ENCODE results near the gene GNAT2. TPM values are rescaled to one million over a fixed set of nuclear protein-coding genes. Genes with fewer than 3 reads are reported as not detected.

Gene GNAT2
- total and polyA plus RNA-seq, 2 experiments from 2014 or later: not detected

GRCh38 chr1:109649491-109649914, 30.1 kb upstream of the GNAT2 start:
- Histone ChIP-seq H3K9me3 (ENCODE audit: low read depth) (no peaks in the 10 kb centered on the region), H3K27me3 (peaks cover 22% of the 10 kb centered on the region), H3K4me1 (ENCODE audit: low read depth) (no peaks in the 10 kb centered on the region), H3K36me3 (no peaks in the 10 kb centered on the region), H3K27ac (no peak overlapping the region), H3K4me3 (no peak overlapping the region)
- peak; percentile 37 for TF ChIP-seq CTCF (IDR thresholded peaks at IDR 0.05; ENCODE audit: low read depth, low read length)
- DNase-seq (ENCODE audit: low read depth in 1 of 2, low spot score in 1 of 2): peak in 1 of 2 donors; percentile 66

DNA sequence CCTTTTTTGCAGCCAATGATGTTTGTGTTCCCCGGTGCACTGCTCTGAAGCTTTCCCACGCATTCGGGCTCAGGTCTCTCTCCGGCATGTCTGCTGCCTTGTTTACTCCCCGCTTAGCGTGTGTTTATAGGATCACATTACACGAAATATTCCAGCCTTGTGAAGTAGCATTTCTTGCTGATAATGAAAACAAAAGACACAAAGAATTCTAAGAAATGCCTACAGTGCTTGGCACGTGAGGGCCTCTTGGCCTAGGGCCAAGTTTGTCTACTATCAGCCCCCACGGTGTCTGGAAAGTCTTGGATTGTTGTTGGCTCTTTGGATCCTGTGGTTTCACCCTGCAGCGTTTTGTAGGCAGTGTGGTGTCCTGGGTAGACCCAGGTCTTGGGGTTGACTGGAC, 25.3 kb upstream of the GNAT2 start:
- no peaks in the 10 kb centered on the region for H3K4me1 ChIP-seq (ENCODE audit: low read depth)
- H3K36me3 ChIP-seq: no peaks in the 10 kb centered on the region
- DNase-seq (ENCODE audit: low read depth in 1 of 2, low spot score in 1 of 2): no peak
- H3K27ac ChIP-seq: no peak overlapping the region
- no peak overlapping the region for H3K4me3 ChIP-seq
- no peaks in the 10 kb centered on the region for H3K9me3 ChIP-seq (ENCODE audit: low read depth)
- no peak for TF ChIP-seq CTCF (IDR thresholded peaks at IDR 0.05; ENCODE audit: low read depth, low read length)
- peaks cover 7% of the 10 kb centered on the region for H3K27me3 ChIP-seq

GRCh38 chr1:109643385-109644230, 24.2 kb upstream of the GNAT2 start:
- H3K36me3 ChIP-seq: no peaks in the 10 kb centered on the region

DNA sequence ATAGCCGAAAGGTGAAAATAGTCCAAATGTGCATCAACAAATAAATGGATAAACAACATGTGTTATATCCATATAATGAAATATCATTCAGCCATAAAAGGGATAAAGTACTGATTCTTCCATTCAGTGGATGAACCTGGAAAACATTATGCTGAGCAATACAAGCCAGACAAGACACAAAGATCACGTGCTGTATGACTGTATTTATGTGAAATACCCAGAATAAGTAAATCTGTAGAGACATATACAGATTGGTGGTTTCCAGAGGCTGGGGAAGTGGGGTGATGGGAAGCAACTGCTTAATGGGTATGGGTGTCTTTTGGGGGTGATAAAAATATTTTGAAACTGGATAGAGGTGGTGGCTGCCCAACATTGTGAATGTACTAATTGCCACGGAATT, 23.2 kb upstream of the GNAT2 start:
- no peak for DNase-seq (ENCODE audit: low read depth in 1 of 2, low spot score in 1 of 2)
- Histone ChIP-seq H3K4me1 (ENCODE audit: low read depth) (no peaks in the 10 kb centered on the region), H3K9me3 (ENCODE audit: low read depth) (no peaks in the 10 kb centered on the region), H3K36me3 (no peaks in the 10 kb centered on the region), H3K27me3 (peaks cover 7% of the 10 kb centered on the region), H3K27ac (no peak overlapping the region), H3K4me3 (no peak overlapping the region)
- TF ChIP-seq CTCF (IDR thresholded peaks at IDR 0.05; ENCODE audit: low read depth, low read length): no peak

More at GRCh38 chr1:109643385-109644230, 24.2 kb upstream of the GNAT2 start:
- Histone ChIP-seq H3K4me1 (ENCODE audit: low read depth) (no peaks in the 10 kb centered on the region), H3K27me3 (peaks cover 7% of the 10 kb centered on the region), H3K9me3 (ENCODE audit: low read depth) (no peaks in the 10 kb centered on the region), H3K27ac (no peak overlapping the region), H3K4me3 (no peak overlapping the region)
- peak; percentile 80 to 90 for DNase-seq (ENCODE audit: low read depth in 1 of 2, low spot score in 1 of 2)
- TF ChIP-seq CTCF (IDR thresholded peaks at IDR 0.05; ENCODE audit: low read depth, low read length): peak; percentile 94

GRCh38 chr1:109641861-109642260, 22.4 kb upstream of the GNAT2 start:
- Histone ChIP-seq H3K27me3 (peaks cover 7% of the 10 kb centered on the region), H3K9me3 (ENCODE audit: low read depth) (no peaks in the 10 kb centered on the region), H3K4me1 (ENCODE audit: low read depth) (no peaks in the 10 kb centered on the region), H3K4me3 (no peak overlapping the region), H3K36me3 (no peaks in the 10 kb centered on the region), H3K27ac (no peak overlapping the region)
- no peak for DNase-seq (ENCODE audit: low read depth in 1 of 2, low spot score in 1 of 2)
- TF ChIP-seq CTCF (IDR thresholded peaks at IDR 0.05; ENCODE audit: low read depth, low read length): no peak

Data from cardiac muscle cell (in vitro differentiated cells and primary cell).